GM18951 (cell line): ENCODE measurements around the gene PARP3.

Experiments
- POLR2A ChIP-seq: IDR thresholded peaks from 4 replicates; pipeline ENCODE4 v1.6.1; 2011; ENCODE audit warnings: mild to moderate bottlenecking; ENCODE audit not compliant: insufficient read length, insufficient read depth; ENCODE audit errors: extremely low read depth
- in situ Hi-C: fragments of 300-500 bp; cut with MboI; formaldehyde crosslinking; loops from one replicate; pipeline ENCODE4 v1.12.0; 2022; ENCODE audit warnings: low sequenced_read_pairs, mixed read lengths, inconsistent platforms; ENCODE audit not compliant: unreplicated experiment

PARP3 gene

GRCh38 chr3:51948016-51948580 is 5.9 kb downstream of the PARP3 start:
- no peak for TF ChIP-seq POLR2A
- in situ Hi-C loops, result no loop called here

GRCh38 chr3:51949121-51949520 is 7.0 kb downstream of the PARP3 start:
- in situ Hi-C loops, result no loop called here

DNA sequence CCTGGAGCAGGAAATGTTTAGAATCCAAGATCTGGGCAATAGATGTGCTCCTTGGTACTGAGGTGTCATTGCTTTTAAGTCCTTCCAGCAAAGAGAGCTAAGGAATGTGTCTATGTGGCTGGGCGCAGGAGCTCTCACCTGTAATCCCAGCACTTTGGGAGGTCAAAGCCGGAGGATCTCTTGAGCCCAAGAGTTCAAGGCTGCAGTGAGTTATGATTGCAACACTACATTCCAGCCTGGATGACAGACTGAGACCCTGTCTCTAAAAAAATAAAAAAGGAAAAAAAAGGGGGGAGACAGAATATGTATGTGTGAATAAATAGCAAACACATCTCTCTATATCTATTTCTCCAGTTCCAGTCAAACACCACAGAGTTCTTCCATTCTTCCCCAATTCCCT is 8.7 kb downstream of the PARP3 start:
- in situ Hi-C loops, result no loop called here
- TF ChIP-seq POLR2A, result no peak

More at GRCh38 chr3:51949121-51949520, 7.0 kb downstream of the PARP3 start:
- no peak for TF ChIP-seq POLR2A

GRCh38 chr3:51953445-51953844 is 11.3 kb downstream of the PARP3 start:
- no peak for TF ChIP-seq POLR2A
- in situ Hi-C loops, result no loop called here

DNA sequence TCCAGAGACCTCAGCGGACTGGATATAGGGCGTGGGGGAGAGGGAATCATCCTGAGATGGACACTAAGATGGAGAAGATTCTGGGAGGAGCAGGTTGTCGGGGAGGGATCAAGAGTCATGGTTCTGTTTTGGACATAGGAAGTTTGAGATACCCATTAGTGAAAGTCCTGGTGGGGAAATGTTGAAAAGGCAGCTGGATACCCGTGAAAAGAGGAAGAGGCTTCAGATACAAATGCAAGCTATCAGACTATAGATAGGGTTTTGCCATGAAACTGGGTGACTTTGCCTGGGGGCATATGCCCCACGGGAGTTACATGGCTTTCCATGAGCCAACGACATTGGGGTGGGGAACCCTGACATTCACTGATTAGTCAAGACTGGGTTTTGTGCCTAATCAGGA is 11.9 kb downstream of the PARP3 start:
- in situ Hi-C loops, result no loop called here
- no peak for TF ChIP-seq POLR2A

DNA sequence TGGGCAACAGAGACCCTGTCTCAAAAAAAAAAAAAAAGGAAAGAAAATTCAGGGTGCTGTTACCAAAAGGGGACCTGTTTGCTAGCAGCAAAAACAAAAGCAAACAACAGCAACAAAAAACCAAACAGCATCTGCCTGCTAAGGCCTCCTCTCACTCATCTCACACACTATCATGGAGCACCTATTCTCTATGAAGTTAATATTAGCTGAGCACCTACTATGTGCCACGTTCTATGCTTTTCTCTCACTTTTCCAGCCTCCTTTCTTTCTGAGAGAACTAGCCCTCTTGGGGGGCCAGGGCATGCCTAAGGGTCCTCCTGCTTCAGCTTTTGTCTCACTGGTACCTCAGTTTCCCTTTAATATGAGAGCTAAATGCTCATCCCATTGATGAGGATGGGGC is 12.6 kb downstream of the PARP3 start:
- in situ Hi-C loops, result no loop called here
- TF ChIP-seq POLR2A, result no peak

DNA sequence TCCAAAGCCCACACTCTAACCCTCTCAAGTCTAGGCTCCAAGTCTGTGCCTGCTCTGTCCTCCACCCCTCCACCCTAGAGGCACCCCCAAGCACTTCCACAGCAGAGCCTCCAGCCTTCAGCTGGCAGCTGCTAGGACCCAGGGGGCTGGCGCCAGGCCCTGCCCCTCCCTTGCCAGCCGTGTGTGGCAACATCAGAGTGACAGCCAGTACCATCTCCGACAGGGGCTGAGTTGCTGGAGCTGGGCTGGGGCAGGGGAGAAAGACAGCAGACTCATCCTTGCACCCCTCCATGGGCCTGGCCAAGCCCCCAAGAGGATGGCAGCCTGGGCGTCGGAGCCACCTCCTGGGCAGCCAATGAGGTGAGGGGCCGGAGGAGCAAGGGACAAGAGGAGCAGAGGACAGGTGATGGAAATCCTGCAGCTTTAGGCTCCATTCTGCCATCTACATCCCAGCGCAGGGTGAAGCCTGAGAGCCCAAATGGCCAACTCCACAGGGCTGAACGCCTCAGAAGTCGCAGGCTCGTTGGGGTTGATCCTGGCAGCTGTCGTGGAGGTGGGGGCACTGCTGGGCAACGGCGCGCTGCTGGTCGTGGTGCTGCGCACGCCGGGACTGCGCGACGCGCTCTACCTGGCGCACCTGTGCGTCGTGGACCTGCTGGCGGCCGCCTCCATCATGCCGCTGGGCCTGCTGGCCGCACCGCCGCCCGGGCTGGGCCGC is 13.2 kb downstream of the PARP3 start, which contains the start of gene GPR62:
Gene GPR62, plus strand, starts transcription at position 207 of the 718 bp plus-strand sequence. Its CDS starts 272 bp downstream, at position 479.
- no peak for TF ChIP-seq POLR2A

DNA sequence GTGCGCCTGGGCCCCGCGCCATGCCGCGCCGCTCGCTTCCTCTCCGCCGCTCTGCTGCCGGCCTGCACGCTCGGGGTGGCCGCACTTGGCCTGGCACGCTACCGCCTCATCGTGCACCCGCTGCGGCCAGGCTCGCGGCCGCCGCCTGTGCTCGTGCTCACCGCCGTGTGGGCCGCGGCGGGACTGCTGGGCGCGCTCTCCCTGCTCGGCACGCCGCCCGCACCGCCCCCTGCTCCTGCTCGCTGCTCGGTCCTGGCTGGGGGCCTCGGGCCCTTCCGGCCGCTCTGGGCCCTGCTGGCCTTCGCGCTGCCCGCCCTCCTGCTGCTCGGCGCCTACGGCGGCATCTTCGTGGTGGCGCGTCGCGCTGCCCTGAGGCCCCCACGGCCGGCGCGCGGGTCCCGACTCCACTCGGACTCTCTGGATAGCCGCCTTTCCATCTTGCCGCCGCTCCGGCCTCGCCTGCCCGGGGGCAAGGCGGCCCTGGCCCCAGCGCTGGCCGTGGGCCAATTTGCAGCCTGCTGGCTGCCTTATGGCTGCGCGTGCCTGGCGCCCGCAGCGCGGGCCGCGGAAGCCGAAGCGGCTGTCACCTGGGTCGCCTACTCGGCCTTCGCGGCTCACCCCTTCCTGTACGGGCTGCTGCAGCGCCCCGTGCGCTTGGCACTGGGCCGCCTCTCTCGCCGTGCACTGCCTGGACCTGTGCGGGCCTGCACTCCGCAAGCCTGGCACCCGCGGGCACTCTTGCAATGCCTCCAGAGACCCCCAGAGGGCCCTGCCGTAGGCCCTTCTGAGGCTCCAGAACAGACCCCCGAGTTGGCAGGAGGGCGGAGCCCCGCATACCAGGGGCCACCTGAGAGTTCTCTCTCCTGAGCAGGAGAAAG is 14.0 kb downstream of the PARP3 start:
- in situ Hi-C loops, result no loop called here
- TF ChIP-seq POLR2A, result no peak

More for the DNA sequence above, 13.2 kb downstream of the PARP3 start, which contains the start of gene GPR62:
- in situ Hi-C loops, result no loop called here

DNA sequence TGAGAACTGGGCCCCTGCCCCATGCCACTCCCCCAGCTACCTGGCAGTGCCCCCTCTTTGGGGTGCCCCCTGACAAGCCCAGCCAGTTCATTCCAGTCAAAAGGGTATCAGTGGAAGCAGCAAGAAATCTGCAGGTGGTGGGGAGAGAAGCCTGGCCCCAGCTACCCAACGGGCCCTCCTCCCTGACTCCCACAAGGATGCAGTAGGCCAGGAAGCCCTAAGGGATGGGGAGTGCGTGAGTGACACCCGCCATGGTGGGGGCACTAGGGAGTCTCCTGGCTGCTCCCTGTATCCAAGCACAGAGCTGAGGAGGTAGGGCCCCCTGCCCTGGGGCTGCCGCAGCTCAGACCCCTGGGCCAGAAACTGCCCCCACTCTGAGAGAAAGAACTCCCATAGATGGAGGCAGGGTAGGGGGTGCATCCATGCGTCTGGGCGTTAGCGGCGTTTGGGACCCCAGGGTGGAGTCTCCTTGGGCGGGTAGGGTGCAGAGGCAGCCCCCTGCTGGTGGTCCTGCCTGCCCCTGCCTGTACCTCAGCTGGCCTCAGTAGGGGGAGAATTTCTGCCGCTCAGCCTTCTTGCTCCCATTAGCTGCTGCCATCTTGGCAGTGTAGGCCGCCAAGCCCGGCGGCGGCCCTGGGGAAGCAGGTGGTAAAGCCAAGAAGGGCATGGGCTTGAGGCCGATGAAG is 15.5 kb downstream of the PARP3 start:
- in situ Hi-C loops, result no loop called here
- TF ChIP-seq POLR2A, result no peak

DNA sequence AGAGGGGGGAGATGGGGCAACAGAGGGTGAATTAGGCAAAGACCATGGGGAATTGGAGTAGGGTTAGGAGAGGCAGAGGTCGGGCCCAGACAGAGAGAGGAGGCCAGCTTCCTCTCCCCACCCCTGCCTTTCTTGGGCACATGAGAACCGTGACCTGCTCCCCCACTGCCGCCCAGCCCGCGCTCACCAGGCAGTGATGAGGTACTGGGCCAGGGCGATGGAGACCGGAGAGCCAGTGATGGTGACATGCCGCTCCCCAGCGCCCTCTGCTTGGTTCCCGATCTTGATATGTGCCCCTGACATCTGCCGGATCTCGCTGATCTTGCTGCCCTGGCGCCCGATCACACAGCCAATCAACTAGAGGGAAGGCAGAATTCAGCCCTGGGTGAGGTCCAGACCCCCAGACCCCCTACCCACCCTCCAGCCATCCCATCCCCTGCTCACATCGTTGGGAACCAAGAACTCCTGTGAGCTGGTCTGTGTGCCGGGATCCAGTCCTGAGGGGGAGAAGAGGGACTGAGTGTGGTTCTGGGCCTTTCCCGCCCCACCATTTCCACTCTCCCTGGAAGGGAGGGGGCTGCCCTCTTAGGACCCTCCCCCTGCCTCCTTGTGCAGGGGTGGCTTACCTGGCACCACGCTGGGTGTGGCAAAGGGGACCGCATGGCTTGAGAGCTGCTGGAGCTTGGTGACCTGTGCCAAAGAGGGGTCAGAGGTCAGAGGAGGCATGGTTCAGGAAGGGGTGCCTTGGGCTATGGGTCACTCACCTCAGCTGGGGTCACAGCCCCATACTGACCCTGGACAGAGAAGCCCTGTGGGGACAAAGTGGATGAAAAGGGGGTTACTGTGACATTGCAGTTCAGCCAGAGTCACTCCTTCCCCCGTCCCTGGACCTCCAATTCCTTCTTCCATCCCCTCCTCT is 16.7 kb downstream of the PARP3 start:
- in situ Hi-C loops, result no loop called here
- TF ChIP-seq POLR2A, result no peak

DNA sequence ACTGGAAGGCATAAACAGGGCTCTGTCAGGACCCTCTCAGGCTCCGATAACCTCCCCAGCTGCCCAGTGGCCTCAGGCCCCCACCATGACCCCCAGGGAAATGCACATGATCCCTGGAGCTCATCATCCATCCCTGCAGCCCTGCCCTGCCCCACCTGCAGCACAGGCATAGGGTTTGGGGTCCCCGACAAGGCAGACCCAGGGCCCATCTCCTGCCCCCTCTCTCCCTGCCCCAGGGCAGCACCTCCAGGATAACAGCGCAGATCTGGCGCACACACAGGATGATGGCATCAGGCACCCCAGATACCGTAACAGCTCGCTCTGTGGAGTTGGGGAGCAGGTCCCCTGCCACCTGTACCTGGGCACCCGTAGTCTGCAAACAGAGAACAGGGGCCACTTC is 17.5 kb downstream of the PARP3 start:
- TF ChIP-seq POLR2A, result no peak
- in situ Hi-C loops, result no loop called here

DNA sequence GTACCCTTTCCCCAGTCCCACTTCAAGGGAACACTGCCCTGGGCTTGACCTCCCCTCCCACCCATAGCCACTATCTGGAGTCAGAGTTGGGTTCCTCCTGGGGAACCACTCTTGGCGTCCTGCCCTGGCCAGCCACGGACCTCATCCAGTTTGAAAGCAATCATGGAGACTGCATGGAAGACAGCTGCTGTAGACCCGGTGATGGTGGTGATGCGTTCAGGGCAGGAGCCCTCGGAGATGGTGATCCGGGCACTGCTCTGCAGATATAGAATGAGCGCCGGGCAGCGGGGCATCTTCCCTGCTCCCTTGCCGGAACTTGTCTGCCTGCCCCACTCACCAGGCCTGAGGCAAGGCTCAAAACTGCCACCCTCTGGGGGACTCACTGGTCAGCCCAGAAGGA is 18.2 kb downstream of the PARP3 start:
- TF ChIP-seq POLR2A, result no peak
- in situ Hi-C loops, result no loop called here
